Measurements from ENCODE around the gene MYO18B. TPM values are rescaled to one million over a fixed set of nuclear protein-coding genes. Genes with fewer than 3 reads are reported as not detected.

The MYO18B gene
- total and polyA plus RNA-seq, 2 of the 8 experiments (the other 6 are each of a cell fraction or from before 2014, with no cell fraction given): 0.62 to 0.78 TPM

GRCh38 chr22:25779426-25779825 lies 37.4 kb downstream of the MYO18B start (continued):
- no peak for TF ChIP-seq MAFK (IDR thresholded peaks at IDR 0.05; ENCODE audit: low read depth, low read length)
